HT-29 (cell line): ENCODE data around the gene ALX3. TPM values are rescaled to one million over a fixed set of nuclear protein-coding genes. Genes with fewer than 3 reads are reported as not detected.

Experiments used
- DNase-seq: peaks from one replicate; pipeline ENCODE4 v3.0.0-alpha.2; 2015; ENCODE audit warnings: low spot score
- total RNA-seq: library from RNA; depleted of rRNA; stranded (reverse); fragments of >200 nt; shearing (Covaris generic); gene quantifications from 2 replicates; pipeline ENCODE4 v1.2.3, GENCODE V29; 2014; rRNA removed

Gene ALX3
- not detected in 2 replicates for total RNA-seq

DNA sequence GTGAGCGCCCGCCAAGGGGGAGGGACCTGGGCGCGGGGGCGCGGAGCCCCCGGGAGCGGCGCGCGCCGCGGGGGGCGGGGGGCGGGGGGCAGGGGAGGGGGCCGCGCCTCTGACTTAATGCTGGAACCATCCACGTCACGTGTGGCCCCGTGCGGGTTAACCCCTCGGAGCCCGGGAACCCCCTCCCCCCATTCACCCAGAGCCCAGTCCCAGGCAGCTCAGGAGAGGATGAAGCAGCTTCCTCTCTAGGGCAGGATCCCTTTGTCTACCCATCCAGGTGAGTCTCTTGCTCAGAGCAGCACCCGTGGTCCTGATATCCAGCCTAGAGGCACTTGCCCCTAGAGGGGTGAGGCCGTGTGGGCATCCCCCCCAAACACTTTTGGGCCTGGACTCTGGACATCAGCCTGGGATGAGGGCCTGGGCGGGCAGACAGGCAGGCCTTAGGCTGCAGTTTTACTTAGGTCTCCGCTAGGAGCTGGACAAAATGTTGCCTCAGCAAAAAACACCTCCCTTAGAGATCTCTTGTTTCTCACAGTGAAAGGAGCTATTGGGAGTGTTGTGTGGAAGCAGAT lies at the start of gene ALX3:
Gene ALX3 (minus strand): TSS at position 2 of the 572 bp plus-strand sequence. CDS start 60 bp downstream, outside the sequence.
- DNase-seq = no peak

- DNase-seq = no peak
Observed at GRCh38 chr1:110119843-110120242, 49.4 kb upstream of the ALX3 start.

DNA sequence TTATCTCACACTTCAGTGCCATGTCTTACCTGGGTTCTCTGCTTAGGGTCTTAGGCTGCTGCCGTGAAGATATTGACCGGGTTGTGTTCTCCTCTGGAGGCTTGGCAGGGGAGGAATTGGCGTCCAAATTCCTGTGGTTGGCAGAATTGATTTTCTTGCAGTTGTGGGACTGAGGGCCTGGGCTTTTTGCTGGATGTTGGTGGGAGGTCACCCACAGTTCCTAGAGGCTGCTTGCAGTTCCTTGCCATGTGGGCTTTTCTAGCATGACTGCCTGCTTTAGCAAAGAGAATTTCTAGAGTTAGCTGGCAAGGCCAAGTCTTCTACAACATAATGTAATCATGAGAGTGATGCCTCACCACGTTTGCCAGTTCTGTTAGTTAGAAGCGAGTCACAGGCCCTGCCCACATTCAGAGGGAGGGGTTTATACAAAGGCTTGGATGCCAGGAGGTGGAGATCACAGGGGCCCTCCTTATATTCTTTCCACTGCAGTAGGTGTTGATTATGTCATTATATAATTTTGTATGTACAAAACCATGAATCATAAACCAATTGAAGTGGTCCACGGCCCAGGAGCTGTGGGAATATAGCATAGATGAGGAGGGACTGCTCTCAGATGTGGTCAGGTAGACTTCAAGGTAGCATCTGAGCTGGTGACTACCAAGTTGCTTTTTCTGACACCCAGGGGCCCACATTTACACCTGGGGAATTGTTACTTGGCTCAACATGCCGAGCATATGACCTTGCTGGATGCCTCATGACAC lies 48.3 kb upstream of the ALX3 start:
- no peak for DNase-seq

DNA sequence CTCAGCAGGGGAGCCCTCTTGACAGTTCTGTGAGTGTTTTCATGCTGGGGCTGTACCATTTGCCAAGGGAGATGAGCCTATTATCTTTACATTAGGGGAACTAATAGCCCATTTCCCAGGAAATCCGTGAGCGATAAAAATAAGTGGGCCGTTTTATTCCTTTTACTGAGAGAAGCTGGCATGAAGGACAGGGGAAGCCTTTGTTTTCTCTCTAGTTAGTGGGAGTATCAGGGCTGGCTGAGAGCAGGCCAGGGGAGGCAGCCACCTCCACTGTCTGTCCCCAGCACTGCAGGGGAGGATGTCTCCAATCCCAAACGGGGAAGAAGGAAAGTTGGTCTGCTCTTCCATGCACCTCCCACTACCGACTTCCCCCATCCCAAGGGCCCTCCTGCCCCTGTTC lies 44.3 kb upstream of the ALX3 start:
- DNase-seq = no peak

DNA sequence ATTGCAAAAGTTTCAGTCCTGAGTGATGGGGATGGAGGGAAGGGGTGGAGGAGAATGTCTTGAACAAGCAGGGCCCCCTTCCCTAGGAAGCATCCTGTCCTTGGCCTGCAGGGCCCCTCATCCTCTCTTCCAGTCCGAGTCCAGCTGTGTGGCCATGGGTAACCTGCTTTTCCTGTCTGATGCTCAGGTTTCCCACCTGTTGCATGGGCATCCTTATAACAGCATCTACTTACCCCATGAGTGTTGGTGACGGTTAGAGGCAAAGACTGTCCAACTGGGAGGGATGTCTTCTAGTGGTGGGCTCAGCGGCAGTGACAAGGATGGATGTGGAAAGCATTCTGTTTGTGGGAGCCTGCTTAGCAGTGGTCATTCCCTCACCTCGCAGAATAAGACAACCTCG lies 43.7 kb upstream of the ALX3 start:
- DNase-seq = no peak

DNA sequence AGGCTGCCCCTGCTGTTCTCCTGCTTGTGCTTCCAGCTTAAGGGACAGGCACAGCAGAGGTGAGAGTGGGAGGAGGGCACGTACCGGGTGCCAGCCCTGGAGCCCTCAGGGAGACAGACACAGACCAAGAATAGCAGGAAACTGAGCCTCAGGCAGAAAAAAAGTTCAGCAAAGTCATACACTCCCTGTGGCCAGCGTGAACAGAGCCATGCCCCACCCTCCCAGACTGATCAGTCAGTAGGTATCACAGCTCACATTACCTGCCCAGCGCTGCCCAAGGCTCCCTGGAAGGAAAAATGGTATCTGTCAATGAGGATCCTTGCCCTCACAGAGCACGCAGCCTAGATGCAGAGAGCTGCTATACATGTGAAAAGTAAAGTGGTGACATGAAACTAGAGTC lies 43.1 kb upstream of the ALX3 start:
- no peak for DNase-seq

- no peak for DNase-seq
Observed at GRCh38 chr1:110112656-110113055, 42.2 kb upstream of the ALX3 start.

GRCh38 chr1:110112143-110112542 lies 41.7 kb upstream of the ALX3 start, which contains the start of gene UBL4B:
UBL4B (plus strand) TSS chr1:110112443; CDS start chr1:110112535, 92 bp downstream.
- no peak for DNase-seq

DNA sequence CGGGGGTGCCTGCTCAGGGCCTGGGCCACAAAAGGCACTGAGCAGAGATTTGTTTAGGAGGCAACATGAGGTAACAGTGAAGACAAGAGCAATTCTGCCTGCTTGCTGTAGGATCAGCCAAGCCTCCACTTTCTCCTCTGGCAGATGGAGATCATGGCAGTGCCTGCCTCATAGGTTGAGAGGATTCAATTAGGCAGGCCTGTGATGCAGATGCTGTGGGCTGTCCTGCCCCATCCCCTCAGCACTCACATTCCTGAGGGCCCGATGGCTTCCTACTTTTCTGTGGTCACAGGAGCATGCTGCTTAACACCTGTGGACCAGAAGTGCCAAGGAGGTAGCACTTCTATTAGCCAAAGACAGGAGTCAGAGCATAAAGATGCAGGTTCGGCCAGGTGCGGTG lies 40.6 kb upstream of the ALX3 start:
- DNase-seq = no peak

GRCh38 chr1:110107867-110108469 lies 37.5 kb upstream of the ALX3 start:
- no peak for DNase-seq

GRCh38 chr1:110106013-110106941 lies 35.8 kb upstream of the ALX3 start:
- DNase-seq = peak; percentile 81

- DNase-seq = no peak
Observed at GRCh38 chr1:110102081-110102480, 31.6 kb upstream of the ALX3 start.

DNA sequence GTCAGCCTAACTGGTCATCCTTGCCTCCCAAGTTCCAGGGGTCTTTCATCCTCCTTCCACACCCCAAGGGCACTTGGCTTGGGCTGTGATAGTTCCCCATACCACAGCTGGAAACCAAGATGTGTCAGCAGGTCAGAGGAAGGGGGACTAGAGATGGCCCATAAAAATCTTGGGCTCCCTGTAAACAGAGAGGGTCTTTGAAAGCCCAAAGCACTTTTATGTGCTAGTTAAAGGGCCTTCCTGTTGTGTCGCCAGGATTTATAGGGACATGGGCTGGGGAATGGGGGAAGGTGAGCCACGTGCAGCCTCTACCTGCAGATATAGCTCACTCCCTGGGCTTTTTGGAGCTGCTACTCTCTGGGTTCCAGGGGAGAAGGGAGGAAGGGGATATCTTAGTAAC lies 29.9 kb upstream of the ALX3 start:
- no peak for DNase-seq

GRCh38 chr1:110098222-110099026 lies 28.0 kb upstream of the ALX3 start:
- DNase-seq = peak; percentile 63

DNA sequence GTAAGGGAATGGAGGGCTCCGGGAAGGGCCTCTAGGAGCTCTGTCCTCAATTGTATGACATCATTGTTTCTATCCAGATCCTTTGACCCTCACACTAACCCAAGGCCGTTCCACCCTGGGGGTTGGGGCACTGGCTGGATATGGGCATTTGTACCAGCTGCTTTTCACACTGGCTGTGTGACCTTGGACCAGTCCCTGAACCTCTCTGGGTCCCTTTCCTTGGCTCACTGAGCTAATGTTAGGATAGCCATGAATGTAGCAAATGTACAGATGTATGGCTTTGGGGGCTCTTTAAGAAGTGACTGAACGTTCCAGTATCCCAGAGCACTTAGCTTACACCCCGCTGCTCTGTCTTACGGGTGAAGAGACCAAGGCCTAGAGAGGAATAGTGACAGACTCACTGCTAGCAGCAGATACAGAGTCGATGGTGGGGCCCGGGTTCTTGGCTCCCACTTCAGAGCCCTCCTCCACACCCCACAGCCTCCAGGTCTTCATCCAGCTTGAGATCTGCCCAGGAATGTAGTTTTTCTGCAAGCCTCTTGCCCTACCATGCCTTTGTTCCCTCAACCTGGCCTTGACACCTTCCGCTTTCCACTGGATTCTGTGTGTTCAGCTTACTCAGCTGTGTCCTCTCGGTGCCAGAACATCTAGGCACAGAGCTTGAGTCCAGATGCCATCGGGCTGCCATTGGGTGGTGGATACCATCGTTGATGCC lies 27.2 kb upstream of the ALX3 start:
- DNase-seq = no peak

DNA sequence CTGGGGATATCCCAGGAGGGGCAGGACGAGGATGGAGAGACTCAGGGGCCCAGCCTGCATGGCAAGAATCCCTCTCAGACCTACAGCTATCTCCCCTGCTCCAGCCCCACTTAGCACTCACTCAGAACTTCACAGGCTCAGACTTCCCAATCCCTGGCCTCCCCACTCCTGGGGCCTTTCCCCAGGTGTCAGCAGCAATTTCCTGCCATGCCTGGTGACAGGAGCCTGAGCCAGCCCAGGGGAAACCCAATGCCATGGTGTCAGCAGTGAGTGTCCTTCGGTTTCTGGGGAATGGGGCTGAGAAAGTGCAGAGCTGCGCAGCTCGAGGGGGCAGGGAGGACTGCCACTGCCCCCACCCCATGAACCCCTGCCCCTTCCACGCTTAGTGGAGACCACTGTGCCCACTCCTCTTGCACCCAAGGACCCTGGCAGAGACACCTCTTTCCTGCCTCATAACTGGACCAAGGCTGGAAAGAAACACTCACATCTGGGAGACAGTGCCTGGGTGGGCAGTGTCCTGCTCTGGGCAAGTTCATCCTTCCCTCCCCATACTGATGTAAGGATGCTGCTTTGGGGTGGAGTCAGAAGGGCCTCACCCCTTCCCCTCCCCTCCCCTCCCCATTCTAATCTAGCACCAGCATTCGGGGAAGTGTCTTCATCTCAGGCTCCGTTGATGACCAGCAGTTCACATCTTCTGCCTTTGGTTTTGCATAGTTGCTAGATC lies 24.6 kb upstream of the ALX3 start:
- no peak for DNase-seq

DNA sequence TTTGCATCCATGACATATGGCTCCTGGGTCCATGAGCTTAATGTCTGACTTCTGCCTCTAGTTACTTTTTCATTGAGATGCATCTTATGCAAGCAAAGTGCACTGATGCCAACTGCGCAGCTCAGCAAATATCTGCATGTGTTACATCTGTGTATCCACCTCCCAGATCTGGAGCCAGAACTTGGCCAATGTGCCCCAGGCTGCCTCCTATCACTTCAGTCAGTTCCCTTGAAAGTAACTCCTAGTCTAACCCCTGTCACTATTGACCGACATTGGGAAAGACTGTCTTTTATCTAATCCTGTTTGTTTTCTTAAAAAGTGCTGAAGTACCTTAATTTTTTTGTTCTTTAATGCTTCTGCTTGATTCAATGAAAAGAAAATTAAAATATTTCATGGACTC lies 22.5 kb upstream of the ALX3 start:
- DNase-seq = no peak

DNA sequence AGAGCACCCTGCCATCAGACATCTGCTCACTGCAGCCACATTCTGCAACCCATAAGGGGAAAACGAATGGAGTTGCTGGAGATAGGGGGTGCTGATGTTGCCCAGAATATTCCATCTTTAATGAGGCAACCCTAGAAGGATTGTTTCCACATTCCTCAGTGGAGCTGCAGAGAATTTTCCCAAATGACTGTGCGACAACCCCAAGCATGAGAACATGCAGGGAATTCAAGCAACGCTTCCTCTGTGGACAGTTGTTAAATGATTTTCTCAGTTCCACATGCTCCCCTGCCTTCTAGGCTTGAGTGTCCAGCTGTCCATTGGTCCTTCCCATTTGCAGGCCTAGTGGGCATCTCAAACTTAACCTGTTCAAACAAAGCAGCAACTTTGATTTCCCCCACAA lies 21.3 kb upstream of the ALX3 start:
- DNase-seq = no peak

DNA sequence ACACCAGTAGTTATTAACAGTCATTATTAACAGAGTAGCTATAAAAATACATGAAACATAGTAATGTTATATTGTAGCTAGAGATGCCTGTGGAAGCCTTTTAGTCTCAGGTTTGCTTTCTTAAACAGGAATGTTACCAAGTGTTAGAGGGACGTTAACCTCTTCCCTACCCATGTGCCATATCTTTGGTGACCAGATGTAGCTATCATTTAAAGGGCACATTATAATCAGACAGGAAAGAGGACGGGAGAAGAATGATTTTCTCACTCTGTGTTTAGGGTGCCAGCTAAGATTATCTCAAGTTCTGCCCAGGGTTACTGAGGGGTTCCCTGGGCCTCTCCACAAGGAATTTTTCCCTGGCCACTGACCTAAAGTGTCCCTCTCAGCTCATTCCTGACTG lies 20.9 kb upstream of the ALX3 start:
- no peak for DNase-seq
